GM12878 (cell line): ENCODE measurements around the gene PKP3. TPM values are rescaled to one million over a fixed set of nuclear protein-coding genes. Genes with fewer than 3 reads are reported as not detected.
A peak's percentile ranks its signal among the peaks of the same experiment; 100 is the strongest.

ENCODE experiments used
- ATAC-seq: fragments of 200-7000 bp; cut with Tn5 transposase; 3 replicates; pipeline ENCODE4 v1.9.1; 2020; ENCODE audit warnings: mild to moderate bottlenecking, moderate library complexity
- BruUV-seq: library from RNA; stranded (reverse); fragments of 400-500 nt; replicated peaks from 2 replicates; lab custom pipeline; 2021; lab: Mats Ljungman, UMichigan
- CTCF ChIA-PET: fragments of 300-600 bp; sonication (Branson Sonifier 250); formaldehyde crosslinking; extraction: SDS; loops from one replicate; lab custom pipeline; 2021; ENCODE audit warnings: inconsistent platforms; lab: Yijun Ruan, JAX
- POLR2A ChIA-PET: fragments of 350-600 bp; formaldehyde crosslinking; extraction: SDS; loops from one replicate; lab custom pipeline; 2021; ENCODE audit warnings: inconsistent platforms; lab: Charles Lee
- RAD21 ChIA-PET: fragments of 300-600 bp; sonication (Branson Sonifier 250); formaldehyde crosslinking; loops from one replicate; lab custom pipeline; 2023; ENCODE audit warnings: antibody characterized with exemption; ENCODE audit not compliant: unreplicated experiment; lab: Charles Lee
- SMC1A ChIA-PET: fragments of 300-600 bp; sonication (Branson Sonifier 250); formaldehyde crosslinking; loops from one replicate; lab custom pipeline; 2023; ENCODE audit not compliant: unreplicated experiment, uncharacterized antibody; lab: Charles Lee
- DNase-seq: peaks from one replicate; pipeline ENCODE4 v3.0.0-alpha.2; 2011; ENCODE audit warnings: low read depth, low spot score
- FAIRE-seq: peaks from 3 replicates; lab custom pipeline; 2011; peaks lifted over from hg19 to GRCh38; lab: Jason Lieb, UNC
- H2AFZ ChIP-seq: 2 replicates; pipeline ENCODE4 v1.6.0; 2011; ENCODE audit warnings: low read depth, low read length, control low read depth; ENCODE audit not compliant: control insufficient read depth
- H3K27ac ChIP-seq: 2 replicates; pipeline ENCODE4 v1.5.1; 2011; ENCODE audit warnings: control low read depth; ENCODE audit not compliant: control insufficient read depth, insufficient read depth
- H3K27me3 ChIP-seq, 2 experiments: replicated peaks in 1 of 2; 2 replicates each; pipeline versions ENCODE4 v1.6.0 to v1.6.1; 2011; ENCODE audit warnings: low read length in 1 of 2; ENCODE audit not compliant: control insufficient read depth in 2 of 2, insufficient read depth in 2 of 2
- H3K36me3 ChIP-seq, 2 experiments: 2 replicates each; pipeline ENCODE4 v1.5.1; 2011; ENCODE audit warnings: low read length in 1 of 2; ENCODE audit not compliant: control insufficient read depth in 2 of 2, insufficient read depth in 2 of 2
- H3K4me1 ChIP-seq: 2 replicates; pipeline ENCODE4 v1.6.1; 2011; ENCODE audit warnings: mild to moderate bottlenecking, low read length, moderate library complexity, mixed read lengths; ENCODE audit not compliant: control insufficient read depth, insufficient read depth
- H3K4me2 ChIP-seq: 2 replicates; pipeline ENCODE4 v1.6.0; 2011; ENCODE audit warnings: control low read depth; ENCODE audit not compliant: control insufficient read depth, insufficient read depth
- H3K4me3 ChIP-seq: fragments of 200-600 bp; sonication (generic); 2 replicates; pipeline ENCODE4 v1.5.1; 2016
- H3K79me2 ChIP-seq: 2 replicates; pipeline ENCODE4 v1.6.0; 2011; ENCODE audit warnings: low read length; ENCODE audit not compliant: control insufficient read depth, insufficient read depth
- H3K9ac ChIP-seq: 2 replicates; pipeline ENCODE4 v1.8.0; 2011; ENCODE audit warnings: low read length, control low read depth, mixed read lengths; ENCODE audit not compliant: control insufficient read depth, insufficient read depth
- H3K9me3 ChIP-seq: replicated peaks from 3 replicates; pipeline ENCODE4 v1.5.1; 2011; ENCODE audit warnings: mild to moderate bottlenecking, low read length; ENCODE audit not compliant: control insufficient read depth, insufficient read depth
- H4K20me1 ChIP-seq: 2 replicates; pipeline ENCODE4 v1.6.0; 2011; ENCODE audit not compliant: control insufficient read depth, insufficient read depth
- ASH2L ChIP-seq: fragments of 300-600, 200-600 bp; sonication (generic); IDR thresholded peaks from 2 replicates; pipeline ENCODE4 v1.6.1; 2017; ENCODE audit warnings: low read depth, mild to moderate bottlenecking, borderline replicate concordance
- BCL11A ChIP-seq: IDR thresholded peaks from 2 replicates; pipeline ENCODE4 v1.6.1; 2011; ENCODE audit warnings: low read depth, low read length
- CEBPZ ChIP-seq: fragments of 150-350 bp; IDR thresholded peaks from 2 replicates; pipeline ENCODE4 v1.6.1; 2016; ENCODE audit warnings: low read depth, low read length
- CREM ChIP-seq: IDR thresholded peaks from 2 replicates; pipeline ENCODE4 v1.6.1; 2014; ENCODE audit warnings: antibody characterized with exemption, low read depth
- DPF2 ChIP-seq: fragments of 450-650 bp; IDR thresholded peaks from 2 replicates; pipeline ENCODE4 v1.6.1; 2017; ENCODE audit warnings: mild to moderate bottlenecking
- FOXM1 ChIP-seq: IDR thresholded peaks from 2 replicates; pipeline ENCODE4 v1.6.1; 2012; ENCODE audit warnings: low read depth, mild to moderate bottlenecking, inconsistent platforms, low read length, moderate library complexity
- GATAD2B ChIP-seq: fragments of 450-650 bp; conservative IDR thresholded peaks from 2 replicates; pipeline ENCODE4 v1.6.1; 2017; ENCODE audit warnings: low read depth, mild to moderate bottlenecking, moderate library complexity
- JUNB ChIP-seq: IDR thresholded peaks from 2 replicates; pipeline ENCODE4 v1.6.1; 2016; ENCODE audit warnings: antibody characterized with exemption, mild to moderate bottlenecking
- LARP7 ChIP-seq: fragments of 450-650 bp; IDR thresholded peaks from 2 replicates; pipeline ENCODE4 v1.6.1; 2017; ENCODE audit warnings: mild to moderate bottlenecking
- POLR2AphosphoS5 ChIP-seq: IDR thresholded peaks from 2 replicates; pipeline ENCODE4 v1.6.1; 2011; ENCODE audit warnings: mild to moderate bottlenecking, low read length, inconsistent platforms
- SMAD1 ChIP-seq: fragments of 450-650 bp; IDR thresholded peaks from 2 replicates; pipeline ENCODE4 v1.6.1; 2018; ENCODE audit warnings: mild to moderate bottlenecking, low read depth; ENCODE audit not compliant: partially characterized antibody
- SMC3 ChIP-seq: IDR thresholded peaks from 2 replicates; pipeline ENCODE4 v1.6.1; 2011; ENCODE audit warnings: low read length, improper control_type of control experiment, borderline replicate concordance
- SUPT20H ChIP-seq: IDR thresholded peaks from 2 replicates; pipeline ENCODE4 v1.6.1; 2011; ENCODE audit warnings: low read depth, mild to moderate bottlenecking, low read length, moderate library complexity, borderline replicate concordance; ENCODE audit not compliant: control insufficient read depth
- TCF7 ChIP-seq: IDR thresholded peaks from 2 replicates; pipeline ENCODE4 v1.6.1; 2014; ENCODE audit warnings: antibody characterized with exemption, borderline replicate concordance
- ZNF217 ChIP-seq: fragments of 450-650 bp; IDR thresholded peaks from 2 replicates; pipeline ENCODE4 v1.6.1; 2017; ENCODE audit warnings: antibody characterized with exemption, mild to moderate bottlenecking
- ZNF384 ChIP-seq: IDR thresholded peaks from 2 replicates; pipeline ENCODE4 v1.6.1; 2012; ENCODE audit warnings: low read depth, mild to moderate bottlenecking, low read length, improper control_type of control experiment, borderline replicate concordance
- WGBS: methylation state at CpG from one replicate; pipeline ENCODE4 v1.1.6; 2016; ENCODE audit warnings: low lambda C conversion rate; ENCODE audit not compliant: insufficient replicate concordance, insufficient coverage; ENCODE audit errors: missing lambda C conversion rate; 5-methylcytosine and 5-hydroxymethylcytosine counted together
- in situ Hi-C: fragments of 300-500 bp; cut with MboI; formaldehyde crosslinking; loops from 9 replicates; pipeline ENCODE4 v1.14.3; 2018; ENCODE audit warnings: mixed read lengths
- intact Hi-C: fragments of 100-400 bp; cut with micrococcal nuclease; formaldehyde crosslinking; loops from one replicate; pipeline ENCODE4 v1.14.2; 2022; ENCODE audit not compliant: unreplicated experiment
- polyA plus RNA-seq, 11 experiments: library from polyadenylated mRNA; depleted of rRNA in 4 of 11; unstranded in 6 of 11; stranded (reverse) in 5 of 11; fragments of >200 nt; fragmentation: Nextera tagmentation in 4 of 11; fragmentation: Illumina TruSeq in 1 of 11; extraction: Ambion mirVana in 4 of 11; extraction: Trizol in 1 of 11; gene quantifications; 1 replicate in 1 of 11; 2 replicates in 10 of 11; pipeline versions ENCODE4 v1.2.1 to v1.2.3, GENCODE V29; 2011 to 2016; ENCODE audit warnings: inconsistent platforms in 2 of 11, missing spikeins in 2 of 11, low read depth in 1 of 11
- total RNA-seq, 4 experiments: library from RNA; depleted of rRNA in 3 of 4; stranded (reverse); fragments of >200 nt in 3 of 4; fragmentation: Illumina TruSeq in 1 of 4; extraction: Trizol in 1 of 4; gene quantifications; 2 replicates each; pipeline versions ENCODE4 v1.2.1 to v1.2.3, GENCODE V29; 2013 to 2021
- TF ChIP-seq, protein P1 (sequence below): fragments of 450-650 bp; IDR thresholded peaks from 2 replicates; pipeline ENCODE4 v1.6.1; 2017; ENCODE audit warnings: low read depth, mild to moderate bottlenecking, moderate library complexity

PKP3 gene
- total and polyA plus RNA-seq, 10 of the 15 experiments (the other 5 are each of a cell fraction or from before 2014, with no cell fraction given): 0.45 to 0.90 TPM; not detected in 8

DNA sequence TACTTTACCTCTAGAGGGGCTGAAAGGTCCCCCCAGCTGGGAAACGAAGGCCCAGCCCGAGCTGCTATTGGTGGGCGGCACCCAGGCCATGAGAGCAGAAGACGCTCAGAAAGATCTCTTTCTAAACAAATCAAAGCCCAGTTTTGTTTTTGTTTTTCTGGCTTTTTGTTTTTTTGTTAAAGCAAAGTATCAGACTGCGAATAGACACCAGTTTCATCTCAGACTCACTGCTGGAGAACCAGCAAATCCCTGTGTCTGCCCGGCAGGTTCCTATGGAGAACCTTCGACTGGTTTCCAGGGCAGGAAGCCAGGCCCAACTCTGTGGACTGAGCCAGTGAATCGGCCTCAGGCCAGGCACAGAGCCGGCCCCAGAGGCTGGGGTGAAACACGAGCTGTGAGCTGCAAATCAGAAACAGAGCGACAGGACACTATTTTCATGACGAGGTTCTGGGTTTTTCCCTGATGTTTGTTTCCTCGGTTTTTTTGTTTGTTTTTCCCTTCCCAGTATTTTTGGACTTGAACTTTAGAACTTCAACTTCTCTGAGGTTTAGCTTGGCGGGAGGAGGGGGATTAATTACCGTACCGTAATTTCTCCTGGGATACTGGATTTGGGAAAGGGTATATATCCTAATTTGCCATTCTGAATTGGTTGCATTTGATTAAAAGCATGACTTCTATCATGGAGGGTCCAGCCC is 40.7 kb upstream of the PKP3 start:
- ATAC-seq (no peak), FAIRE-seq (no peak), DNase-seq (no peak)
- in situ Hi-C loops: no loop called here
- Histone ChIP-seq H3K79me2 (peaks cover 7% of the 10 kb centered on the region), H2AFZ (no peak overlapping the region), H4K20me1 (no peaks in the 10 kb centered on the region), H3K9ac (no peak overlapping the region), H3K9me3 (no peaks in the 10 kb centered on the region; the same call in 2 of the 3 replicates), H3K36me3 (no peaks in the 10 kb centered on the region), H3K4me1 (peaks cover 58% of the 10 kb centered on the region), H3K27ac (peak overlapping the region; percentile 34), H3K4me3 (no peak overlapping the region), H3K27me3 (no peaks in the 10 kb centered on the region), H3K4me2 (no peak overlapping the region)
- intact Hi-C loops: loop anchor here (10.0 kb wide), 1 partner anchor 89 kb away; no protein-coding TSS in a partner anchor
- SMC1A ChIA-PET: interaction anchor here (0.7 to 4.6 kb wide), 6 partner anchors 12 to 86 kb away, joined by 3 to 44 read pairs (median 3); partner anchors contain the start of gene IFITM1
- POLR2A ChIA-PET: interaction anchor here (1.3 to 3.9 kb wide), 6 partner anchors 23 to 118 kb away, joined by 4 to 35 read pairs (median 10); partner anchors contain the start of gene SIRT3
- BruUV-seq: no TSS peak
- 75% methylated on average over 16 of the region's 16 CpGs for WGBS
- RAD21 ChIA-PET: interaction anchor here (3.5 to 3.7 kb wide), 2 partner anchors 25 to 37 kb away, joined by 46 to 68 read pairs; partner anchors contain the start of gene IFITM1
- TF ChIP-seq ASH2L: no peak
- TF ChIP-seq CREM: no peak
- TF ChIP-seq JUNB: no peak
- no peak for TF ChIP-seq BCL11A
- no peak for TF ChIP-seq SUPT20H
- TF ChIP-seq, protein P1, sequence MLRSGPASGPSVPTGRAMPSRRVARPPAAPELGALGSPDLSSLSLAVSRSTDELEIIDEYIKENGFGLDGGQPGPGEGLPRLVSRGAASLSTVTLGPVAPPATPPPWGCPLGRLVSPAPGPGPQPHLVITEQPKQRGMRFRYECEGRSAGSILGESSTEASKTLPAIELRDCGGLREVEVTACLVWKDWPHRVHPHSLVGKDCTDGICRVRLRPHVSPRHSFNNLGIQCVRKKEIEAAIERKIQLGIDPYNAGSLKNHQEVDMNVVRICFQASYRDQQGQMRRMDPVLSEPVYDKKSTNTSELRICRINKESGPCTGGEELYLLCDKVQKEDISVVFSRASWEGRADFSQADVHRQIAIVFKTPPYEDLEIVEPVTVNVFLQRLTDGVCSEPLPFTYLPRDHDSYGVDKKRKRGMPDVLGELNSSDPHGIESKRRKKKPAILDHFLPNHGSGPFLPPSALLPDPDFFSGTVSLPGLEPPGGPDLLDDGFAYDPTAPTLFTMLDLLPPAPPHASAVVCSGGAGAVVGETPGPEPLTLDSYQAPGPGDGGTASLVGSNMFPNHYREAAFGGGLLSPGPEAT: no peak
- TF ChIP-seq TCF7: no peak
- no peak for TF ChIP-seq ZNF217
- TF ChIP-seq POLR2AphosphoS5: no peak
- no peak for TF ChIP-seq GATAD2B
- TF ChIP-seq DPF2: no peak
- no peak for TF ChIP-seq SMAD1
- no peak for TF ChIP-seq CEBPZ
- TF ChIP-seq ZNF384: no peak
- no peak for TF ChIP-seq LARP7
- no peak for TF ChIP-seq FOXM1
- TF ChIP-seq SMC3: no peak
- CTCF ChIA-PET: interaction anchor here (0.9 to 3.9 kb wide), 5 partner anchors 26 to 47 kb away, joined by 3 to 31 read pairs (median 9); partner anchors contain the start of gene IFITM2
